Measurements from ENCODE around the gene NF1. TPM values are rescaled to one million over a fixed set of nuclear protein-coding genes. Genes with fewer than 3 reads are reported as not detected.
A peak's percentile ranks its signal among the peaks of the same experiment; 100 is the strongest.
"Not testable (repeated sequence)": the region's sequence is repeated elsewhere in the genome, so short reads cannot be mapped to it uniquely, and the experiment has no call there.

Gene NF1
- total RNA-seq, 2 donors from 2014 or later = 27.6 to 44.4 TPM

GRCh38 chr17:31287932-31288331, 193.2 kb downstream of the NF1 start:
- not testable (repeated sequence) for H3K4me3 Mint-ChIP-seq; H3K27me3 Mint-ChIP-seq; ATAC-seq (replicated peaks); H3K27ac Mint-ChIP-seq; H3K36me3 Mint-ChIP-seq (ENCODE audit: low read depth); H3K9me3 Mint-ChIP-seq; H3K4me1 Mint-ChIP-seq

- Mint-ChIP-seq H3K4me3 (no peak overlapping the region), H3K4me1 (no peaks in the 10 kb centered on the region), H3K27ac (no peak overlapping the region), H3K36me3 (ENCODE audit: low read depth) (no peaks in the 10 kb centered on the region), H3K9me3 (no peaks in the 10 kb centered on the region), H3K27me3 (no peaks in the 10 kb centered on the region)
- ATAC-seq (replicated peaks) = no peak
These were observed 195.0 kb downstream of the NF1 start for GRCh38 chr17:31289790-31290189.

- Mint-ChIP-seq H3K36me3 (ENCODE audit: low read depth) (no peaks in the 10 kb centered on the region), H3K27me3 (no peaks in the 10 kb centered on the region), H3K27ac (no peak overlapping the region), H3K9me3 (no peaks in the 10 kb centered on the region), H3K4me1 (no peaks in the 10 kb centered on the region), H3K4me3 (no peak overlapping the region)
- ATAC-seq (replicated peaks) = no peak
These were observed 197.0 kb downstream of the NF1 start for GRCh38 chr17:31291820-31292219.

GRCh38 chr17:31293581-31293980, 198.8 kb downstream of the NF1 start:
- ATAC-seq (replicated peaks) = no peak
- H3K9me3 Mint-ChIP-seq = no peaks in the 10 kb centered on the region

GRCh38 chr17:31294231-31294630, 199.5 kb downstream of the NF1 start:
- H3K27me3 Mint-ChIP-seq = no peaks in the 10 kb centered on the region
- no peak for ATAC-seq (replicated peaks)
- H3K4me1 Mint-ChIP-seq = no peaks in the 10 kb centered on the region
- H3K9me3 Mint-ChIP-seq = no peaks in the 10 kb centered on the region
- H3K27ac Mint-ChIP-seq = no peak overlapping the region
- no peak overlapping the region for H3K4me3 Mint-ChIP-seq
- no peaks in the 10 kb centered on the region for H3K36me3 Mint-ChIP-seq (ENCODE audit: low read depth)

More at GRCh38 chr17:31293581-31293980, 198.8 kb downstream of the NF1 start:
- no peaks in the 10 kb centered on the region for H3K27me3 Mint-ChIP-seq
- no peaks in the 10 kb centered on the region for H3K36me3 Mint-ChIP-seq (ENCODE audit: low read depth)
- no peak overlapping the region for H3K27ac Mint-ChIP-seq
- H3K4me3 Mint-ChIP-seq = no peak overlapping the region
- H3K4me1 Mint-ChIP-seq = no peaks in the 10 kb centered on the region

- H3K27me3 Mint-ChIP-seq = no peaks in the 10 kb centered on the region
- no peaks in the 10 kb centered on the region for H3K36me3 Mint-ChIP-seq (ENCODE audit: low read depth)
- H3K4me3 Mint-ChIP-seq = no peak overlapping the region
- no peak overlapping the region for H3K27ac Mint-ChIP-seq
- no peaks in the 10 kb centered on the region for H3K4me1 Mint-ChIP-seq
- ATAC-seq (replicated peaks) = no peak
- H3K9me3 Mint-ChIP-seq = no peaks in the 10 kb centered on the region
These were observed 200.2 kb downstream of the NF1 start for GRCh38 chr17:31294820-31295488.

- no peaks in the 10 kb centered on the region for H3K27me3 Mint-ChIP-seq
These were observed 200.7 kb downstream of the NF1 start for GRCh38 chr17:31295489-31295871.

GRCh38 chr17:31296142-31296541, 201.4 kb downstream of the NF1 start:
- Mint-ChIP-seq H3K36me3 (ENCODE audit: low read depth) (no peaks in the 10 kb centered on the region), H3K4me3 (no peak overlapping the region), H3K27me3 (no peaks in the 10 kb centered on the region), H3K9me3 (no peaks in the 10 kb centered on the region), H3K27ac (no peak overlapping the region), H3K4me1 (no peaks in the 10 kb centered on the region)
- ATAC-seq (replicated peaks) = no peak

More at GRCh38 chr17:31295489-31295871, 200.7 kb downstream of the NF1 start:
- ATAC-seq (replicated peaks) = no peak
- H3K27ac Mint-ChIP-seq = no peak overlapping the region
- no peaks in the 10 kb centered on the region for H3K4me1 Mint-ChIP-seq
- H3K9me3 Mint-ChIP-seq = no peaks in the 10 kb centered on the region
- no peaks in the 10 kb centered on the region for H3K36me3 Mint-ChIP-seq (ENCODE audit: low read depth)
- H3K4me3 Mint-ChIP-seq = no peak overlapping the region

- Mint-ChIP-seq H3K36me3 (ENCODE audit: low read depth) (no peaks in the 10 kb centered on the region), H3K4me1 (no peaks in the 10 kb centered on the region), H3K27me3 (no peaks in the 10 kb centered on the region), H3K9me3 (no peaks in the 10 kb centered on the region), H3K27ac (no peak within 1 kb of the TSS), H3K4me3 (no peak within 1 kb of the TSS)
- ATAC-seq (replicated peaks) = no peak
These were observed 202.3 kb downstream of the NF1 start, which contains the start of gene OMG for GRCh38 chr17:31297090-31297489. OMG (minus strand) TSS chr17:31297239; CDS start chr17:31296331, 908 bp downstream.

GRCh38 chr17:31299624-31300023, 204.8 kb downstream of the NF1 start:
- peaks cover 23% of the 10 kb centered on the region for H3K36me3 Mint-ChIP-seq (ENCODE audit: low read depth)
- no peaks in the 10 kb centered on the region for H3K27me3 Mint-ChIP-seq
- no peak overlapping the region for H3K27ac Mint-ChIP-seq
- peaks cover 5% of the 10 kb centered on the region for H3K4me1 Mint-ChIP-seq
- ATAC-seq (replicated peaks) = no peak
- H3K9me3 Mint-ChIP-seq = no peaks in the 10 kb centered on the region
- no peak overlapping the region for H3K4me3 Mint-ChIP-seq

- peaks cover 35% of the 10 kb centered on the region for H3K4me1 Mint-ChIP-seq
- peak; percentile 37 for ATAC-seq (replicated peaks)
- H3K27me3 Mint-ChIP-seq = no peaks in the 10 kb centered on the region
- peak overlapping the region; percentile 85 for H3K27ac Mint-ChIP-seq
- H3K9me3 Mint-ChIP-seq = no peaks in the 10 kb centered on the region
- H3K36me3 Mint-ChIP-seq (ENCODE audit: low read depth) = peaks cover 57% of the 10 kb centered on the region
- H3K4me3 Mint-ChIP-seq = peak overlapping the region; percentile 75
These were observed 212.9 kb downstream of the NF1 start for GRCh38 chr17:31307640-31308039.

GRCh38 chr17:31308372-31309334, 213.9 kb downstream of the NF1 start:
- ATAC-seq (replicated peaks) = peak; percentile 81
- H3K4me3 Mint-ChIP-seq = peak overlapping the region; percentile 75
- peaks cover 47% of the 10 kb centered on the region for H3K36me3 Mint-ChIP-seq (ENCODE audit: low read depth)
- H3K4me1 Mint-ChIP-seq = peaks cover 35% of the 10 kb centered on the region
- no peaks in the 10 kb centered on the region for H3K9me3 Mint-ChIP-seq
- no peaks in the 10 kb centered on the region for H3K27me3 Mint-ChIP-seq
- H3K27ac Mint-ChIP-seq = peak overlapping the region; percentile 85

- peaks cover 38% of the 10 kb centered on the region for H3K36me3 Mint-ChIP-seq (ENCODE audit: low read depth)
- no peaks in the 10 kb centered on the region for H3K27me3 Mint-ChIP-seq
- no peak for ATAC-seq (replicated peaks)
- H3K27ac Mint-ChIP-seq = peak overlapping the region; percentile 85
- peaks cover 32% of the 10 kb centered on the region for H3K4me1 Mint-ChIP-seq
- H3K4me3 Mint-ChIP-seq = peak overlapping the region; percentile 75
- H3K9me3 Mint-ChIP-seq = no peaks in the 10 kb centered on the region
These were observed 214.8 kb downstream of the NF1 start for GRCh38 chr17:31309556-31309955.

- Mint-ChIP-seq H3K27me3 (no peaks in the 10 kb centered on the region), H3K4me1 (peaks cover 30% of the 10 kb centered on the region), H3K36me3 (ENCODE audit: low read depth) (peaks cover 31% of the 10 kb centered on the region), H3K4me3 (peak overlapping the region; percentile 75), H3K27ac (peak overlapping the region; percentile 85), H3K9me3 (no peaks in the 10 kb centered on the region)
- peak; percentile 20 for ATAC-seq (replicated peaks)
These were observed 215.5 kb downstream of the NF1 start for GRCh38 chr17:31310260-31310659.

- peak; percentile 8 for ATAC-seq (replicated peaks)
- Mint-ChIP-seq H3K4me1 (peaks cover 26% of the 10 kb centered on the region), H3K27me3 (no peaks in the 10 kb centered on the region), H3K36me3 (ENCODE audit: low read depth) (peaks cover 25% of the 10 kb centered on the region), H3K9me3 (no peaks in the 10 kb centered on the region), H3K27ac (peak overlapping the region; percentile 85), H3K4me3 (peak overlapping the region; percentile 75)
These were observed 216.1 kb downstream of the NF1 start for GRCh38 chr17:31310886-31311285.
